ENCODE measurements around the gene CCNE1. TPM values are rescaled to one million over a fixed set of nuclear protein-coding genes. Genes with fewer than 3 reads are reported as not detected.

The CCNE1 gene
- polyA plus RNA-seq, 3 donors: 1.7 TPM; not detected in 2

- H3K4me1 Mint-ChIP-seq: peaks cover 7% of the 10 kb centered on the region
- no peak for DNase-seq
- no peak for TF ChIP-seq CTCF (IDR thresholded peaks at IDR 0.05)
- no peak overlapping the region for H3K27ac Mint-ChIP-seq
- Histone ChIP-seq H3K9ac (ENCODE audit: insufficient read depth, low read length, poor library complexity, severe bottlenecking) (no peak overlapping the region), H3K4me2 (replicated peaks; ENCODE audit: extremely low read depth, low read length, poor library complexity, severe bottlenecking) (no peak overlapping the region), H2AFZ (ENCODE audit: insufficient read depth, low read depth, low read length, poor library complexity, severe bottlenecking) (no peak overlapping the region), H3K9me3 (replicated peaks in 1 of 2; ENCODE audit: control insufficient read depth in 1 of 2, insufficient read depth in 1 of 2, low read length in 2 of 2) (no peaks in the 10 kb centered on the region), H3K27ac (ENCODE audit: low read depth in 1 of 2, low read length in 2 of 2) (no peak overlapping the region), H3K4me3 (replicated peaks in 1 of 3; ENCODE audit: low read depth in 2 of 3, low read length in 3 of 3) (no peak overlapping the region), H3K27me3 (ENCODE audit: control insufficient read depth in 2 of 2, insufficient read depth in 2 of 2, low read length in 2 of 2) (no peaks in the 10 kb centered on the region), H3K36me3 (replicated peaks in 1 of 2; ENCODE audit: control insufficient read depth in 1 of 2, insufficient read depth in 2 of 2, low read length in 2 of 2) (no peaks in the 10 kb centered on the region), H3K4me1 (ENCODE audit: control insufficient read depth in 1 of 2, insufficient read depth in 2 of 2, low read length in 2 of 2) (peaks cover 4 to 7% of the 10 kb centered on the region in 2 donors), H4K20me1 (ENCODE audit: insufficient read depth, low read length) (no peaks in the 10 kb centered on the region), H3K79me2 (ENCODE audit: insufficient read depth, low read length) (no peaks in the 10 kb centered on the region)
- WGBS (ENCODE audit: insufficient coverage): 90% methylated on average over 6 of the region's 10 CpGs
- H3K9me3 Mint-ChIP-seq: peaks cover 0 to 2% (median 0%) of the 10 kb centered on the region in 7 donors
- H3K4me3 Mint-ChIP-seq: no peak overlapping the region
- peaks cover 1 to 4% (median 2%) of the 10 kb centered on the region in 3 donors for H3K27me3 Mint-ChIP-seq (ENCODE audit: low read depth in 3 of 3)
- H3K36me3 Mint-ChIP-seq: no peaks in the 10 kb centered on the region
- intact Hi-C loops (cut with micrococcal nuclease): no loop called here
Observed at GRCh38 chr19:29806098-29806866, 5.5 kb upstream of the CCNE1 start.

DNA sequence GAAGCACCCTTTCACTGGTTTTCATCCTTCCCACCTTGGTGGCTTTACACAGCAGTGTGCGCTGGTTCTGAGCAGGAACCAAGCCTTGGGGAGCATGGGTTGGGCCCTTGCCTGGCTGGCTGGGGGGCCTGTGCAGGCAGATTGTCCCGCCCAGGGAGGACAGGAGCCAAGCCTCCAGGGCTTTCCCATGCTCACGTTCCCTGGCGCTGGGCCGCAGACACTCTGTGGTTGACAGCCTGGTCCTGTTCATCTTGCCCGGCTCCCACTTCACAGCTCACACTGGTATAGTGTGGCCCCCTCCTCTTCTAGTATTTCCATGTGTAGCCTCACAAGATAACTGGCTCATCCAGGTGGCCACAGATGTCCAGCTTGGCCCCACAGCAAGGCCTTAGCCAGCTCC is 4.6 kb upstream of the CCNE1 start:
- peaks cover 4 to 8% of the 10 kb centered on the region in 2 donors for H3K4me1 ChIP-seq (ENCODE audit: control insufficient read depth in 1 of 2, insufficient read depth in 2 of 2, low read length in 2 of 2)
- TF ChIP-seq CTCF (IDR thresholded peaks at IDR 0.05): no peak
- no peak overlapping the region for H2AFZ ChIP-seq (ENCODE audit: insufficient read depth, low read depth, low read length, poor library complexity, severe bottlenecking)
- Mint-ChIP-seq H3K36me3 (no peaks in the 10 kb centered on the region), H3K27ac (no peak overlapping the region), H3K27me3 (ENCODE audit: low read depth in 3 of 3) (peaks cover 1 to 4% (median 2%) of the 10 kb centered on the region in 3 donors), H3K4me1 (peaks cover 7% of the 10 kb centered on the region), H3K9me3 (peaks cover 0 to 2% (median 0%) of the 10 kb centered on the region in 7 donors), H3K4me3 (no peak overlapping the region)
- WGBS (ENCODE audit: insufficient coverage): 97% methylated on average over 6 of the region's 6 CpGs
- no peak overlapping the region for H3K27ac ChIP-seq (ENCODE audit: low read depth in 1 of 2, low read length in 2 of 2)
- H3K27me3 ChIP-seq (ENCODE audit: control insufficient read depth in 2 of 2, insufficient read depth in 2 of 2, low read length in 2 of 2): no peaks in the 10 kb centered on the region
- H3K9ac ChIP-seq (ENCODE audit: insufficient read depth, low read length, poor library complexity, severe bottlenecking): no peak overlapping the region
- no peak overlapping the region for H3K4me2 ChIP-seq (replicated peaks; ENCODE audit: extremely low read depth, low read length, poor library complexity, severe bottlenecking)
- no peaks in the 10 kb centered on the region for H3K36me3 ChIP-seq (replicated peaks in 1 of 2; ENCODE audit: control insufficient read depth in 1 of 2, insufficient read depth in 2 of 2, low read length in 2 of 2)
- H3K4me3 ChIP-seq (replicated peaks in 1 of 3; ENCODE audit: low read depth in 2 of 3, low read length in 3 of 3): no peak overlapping the region
- H4K20me1 ChIP-seq (ENCODE audit: insufficient read depth, low read length): no peaks in the 10 kb centered on the region
- no peak for DNase-seq
- H3K79me2 ChIP-seq (ENCODE audit: insufficient read depth, low read length): no peaks in the 10 kb centered on the region
- intact Hi-C loops (cut with micrococcal nuclease): no loop called here
- no peaks in the 10 kb centered on the region for H3K9me3 ChIP-seq (replicated peaks in 1 of 2; ENCODE audit: control insufficient read depth in 1 of 2, insufficient read depth in 1 of 2, low read length in 2 of 2)
